Measurements from ENCODE around the gene OMP.

Gene OMP

GRCh38 chr11:77069969-77070582 lies 32.6 kb upstream of the OMP start:
- no peaks in the 10 kb centered on the region for H4K20me1 ChIP-seq (ENCODE audit: insufficient read depth, low read length)
- no peak for DNase-seq
- TF ChIP-seq EZH2 (optimal IDR thresholded peaks at IDR 0.05; ENCODE audit: low read depth, low read length) (no peak), EZH2phosphoT487 (IDR thresholded peaks at IDR 0.05; ENCODE audit: low read length) (no peak), CTCF (IDR thresholded peaks at IDR 0.05; ENCODE audit: low read length) (no peak)
- H3K36me3 ChIP-seq (replicated peaks; ENCODE audit: insufficient read depth, low read length): no peaks in the 10 kb centered on the region
- no peak overlapping the region for H3K27ac ChIP-seq (ENCODE audit: low read length)
- H3K9ac ChIP-seq (ENCODE audit: low read length): no peak overlapping the region
- no peaks in the 10 kb centered on the region for H3K4me1 ChIP-seq (ENCODE audit: low read length)
- no peak overlapping the region for H3K4me2 ChIP-seq (ENCODE audit: low read depth, low read length)
- no peak overlapping the region for H2AFZ ChIP-seq (ENCODE audit: low read length)
- no peaks in the 10 kb centered on the region for H3K9me3 ChIP-seq (replicated peaks; ENCODE audit: insufficient read depth, low read length)
- H3K4me3 ChIP-seq (ENCODE audit: low read length): no peak overlapping the region
- peaks cover 10% of the 10 kb centered on the region; the same call in 1 of the 2 replicates for H3K27me3 ChIP-seq (replicated peaks; ENCODE audit: insufficient read depth, low read length)
- H3K9me2 ChIP-seq (replicated peaks; ENCODE audit: insufficient read depth, low read length): no peaks in the 10 kb centered on the region
- no peaks in the 10 kb centered on the region for H3K79me2 ChIP-seq (ENCODE audit: low read length)
- H3F3A ChIP-seq (ENCODE audit: insufficient read depth, low read length): no peaks in the 10 kb centered on the region

DNA sequence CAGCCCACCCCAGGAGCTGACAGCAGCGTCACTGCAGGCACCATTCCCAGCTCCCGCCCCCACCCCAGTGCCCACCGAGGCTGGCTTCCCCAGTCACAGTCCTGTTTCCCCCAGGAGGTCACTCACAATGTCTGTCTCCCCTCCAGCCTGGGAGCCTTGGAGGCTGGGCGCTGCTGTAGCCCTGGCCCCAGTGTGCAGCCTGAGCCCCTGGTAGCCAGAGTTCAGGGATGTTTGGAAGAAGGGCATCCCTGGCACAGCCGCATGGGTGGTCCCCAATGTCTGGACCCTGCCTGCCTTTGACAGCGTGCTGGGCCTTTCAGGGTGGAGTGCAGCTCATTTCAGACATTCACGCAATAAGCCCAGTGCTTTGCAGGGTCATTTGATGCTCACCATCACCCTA lies 31.6 kb upstream of the OMP start:
- H3K4me2 ChIP-seq (ENCODE audit: low read depth, low read length): no peak overlapping the region
- no peak for DNase-seq
- H3K36me3 ChIP-seq (replicated peaks; ENCODE audit: insufficient read depth, low read length): no peaks in the 10 kb centered on the region
- no peaks in the 10 kb centered on the region for H3F3A ChIP-seq (ENCODE audit: insufficient read depth, low read length)
- H3K79me2 ChIP-seq (ENCODE audit: low read length): no peaks in the 10 kb centered on the region
- no peaks in the 10 kb centered on the region for H3K4me1 ChIP-seq (ENCODE audit: low read length)
- TF ChIP-seq EZH2 (optimal IDR thresholded peaks at IDR 0.05; ENCODE audit: low read depth, low read length): no peak
- no peak for TF ChIP-seq CTCF (IDR thresholded peaks at IDR 0.05; ENCODE audit: low read length)
- no peak for TF ChIP-seq EZH2phosphoT487 (IDR thresholded peaks at IDR 0.05; ENCODE audit: low read length)
- H3K9ac ChIP-seq (ENCODE audit: low read length): no peak overlapping the region
- no peak overlapping the region for H2AFZ ChIP-seq (ENCODE audit: low read length)
- no peak overlapping the region for H3K4me3 ChIP-seq (ENCODE audit: low read length)
- no peaks in the 10 kb centered on the region for H3K9me3 ChIP-seq (replicated peaks; ENCODE audit: insufficient read depth, low read length)
- H3K9me2 ChIP-seq (replicated peaks; ENCODE audit: insufficient read depth, low read length): no peaks in the 10 kb centered on the region
- peaks cover 10% of the 10 kb centered on the region; the same call in 1 of the 2 replicates for H3K27me3 ChIP-seq (replicated peaks; ENCODE audit: insufficient read depth, low read length)
- no peaks in the 10 kb centered on the region for H4K20me1 ChIP-seq (ENCODE audit: insufficient read depth, low read length)
- H3K27ac ChIP-seq (ENCODE audit: low read length): no peak overlapping the region

DNA sequence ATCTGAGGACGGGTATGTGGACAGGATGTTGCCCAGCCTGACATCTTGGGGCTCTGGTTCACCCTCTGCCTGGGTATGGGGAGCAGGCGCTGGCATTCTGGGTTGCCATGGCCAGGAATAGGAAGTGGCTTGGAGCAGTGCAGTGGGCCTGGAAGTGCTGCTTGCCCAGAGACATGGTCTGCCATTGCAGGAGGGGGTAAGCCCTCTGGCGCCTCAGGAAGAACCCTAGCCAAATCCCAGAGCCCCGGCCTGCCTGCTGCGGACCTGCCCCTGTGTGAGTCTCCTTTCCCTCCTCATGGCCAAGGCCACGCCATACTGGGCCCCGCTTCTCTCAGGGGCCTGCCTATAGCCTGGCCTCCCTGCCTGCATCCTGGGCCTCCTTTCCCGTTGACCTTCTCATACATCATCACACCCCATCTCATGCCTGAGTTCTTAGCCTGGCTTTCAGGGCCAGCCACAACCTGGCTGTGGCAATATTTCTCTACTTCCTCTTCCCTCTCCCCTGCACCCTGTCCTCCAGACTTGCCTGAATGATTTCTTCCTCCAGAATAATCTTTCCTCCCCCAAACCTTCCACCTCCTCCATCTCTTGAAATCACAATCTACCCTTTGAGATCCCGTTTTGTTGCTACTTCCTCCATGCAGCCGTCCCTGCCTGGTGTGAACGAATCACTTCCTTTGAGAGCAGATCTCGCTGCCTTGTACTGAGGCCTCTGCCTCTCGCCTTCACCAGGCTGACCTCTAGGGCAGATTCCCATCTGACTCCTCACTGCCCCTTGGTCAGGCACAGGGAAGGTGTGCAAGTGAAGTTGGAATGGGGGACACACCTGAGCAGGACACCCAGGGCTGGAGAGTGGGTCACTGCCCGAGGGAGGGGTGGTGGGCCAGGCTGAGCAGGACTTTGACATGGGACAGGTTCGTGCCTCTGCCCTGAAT lies 30.7 kb upstream of the OMP start:
- no peak overlapping the region for H3K4me2 ChIP-seq (ENCODE audit: low read depth, low read length)
- DNase-seq: no peak

More for the DNA sequence above, 30.7 kb upstream of the OMP start:
- no peaks in the 10 kb centered on the region for H3K36me3 ChIP-seq (replicated peaks; ENCODE audit: insufficient read depth, low read length)
- no peak overlapping the region for H2AFZ ChIP-seq (ENCODE audit: low read length)
- H3K27me3 ChIP-seq (replicated peaks; ENCODE audit: insufficient read depth, low read length): peaks cover 10% of the 10 kb centered on the region; the same call in 1 of the 2 replicates
- no peak overlapping the region for H3K9ac ChIP-seq (ENCODE audit: low read length)
- H4K20me1 ChIP-seq (ENCODE audit: insufficient read depth, low read length): no peaks in the 10 kb centered on the region
- no peaks in the 10 kb centered on the region for H3K9me2 ChIP-seq (replicated peaks; ENCODE audit: insufficient read depth, low read length)
- no peaks in the 10 kb centered on the region for H3K4me1 ChIP-seq (ENCODE audit: low read length)
- H3F3A ChIP-seq (ENCODE audit: insufficient read depth, low read length): no peaks in the 10 kb centered on the region
- no peak overlapping the region for H3K27ac ChIP-seq (ENCODE audit: low read length)
- no peaks in the 10 kb centered on the region for H3K9me3 ChIP-seq (replicated peaks; ENCODE audit: insufficient read depth, low read length)
- H3K4me3 ChIP-seq (ENCODE audit: low read length): no peak overlapping the region
- no peak for TF ChIP-seq CTCF (IDR thresholded peaks at IDR 0.05; ENCODE audit: low read length)
- no peak for TF ChIP-seq EZH2phosphoT487 (IDR thresholded peaks at IDR 0.05; ENCODE audit: low read length)
- TF ChIP-seq EZH2 (optimal IDR thresholded peaks at IDR 0.05; ENCODE audit: low read depth, low read length): no peak
- H3K79me2 ChIP-seq (ENCODE audit: low read length): no peaks in the 10 kb centered on the region

All from MM.1S (cell line).